Jurkat, Clone E6-1 (cell line): ENCODE data around the gene PLB1.

Source experiments
- DNase-seq: peaks from one replicate; pipeline ENCODE4 v3.0.0-alpha.2; 2011; ENCODE audit warnings: low read depth, low spot score
- H3K4me3 ChIP-seq: 2 replicates; pipeline ENCODE4 v1.5.1; 2011; ENCODE audit warnings: mild to moderate bottlenecking, low read length, control low read depth, moderate library complexity

The PLB1 gene

DNA sequence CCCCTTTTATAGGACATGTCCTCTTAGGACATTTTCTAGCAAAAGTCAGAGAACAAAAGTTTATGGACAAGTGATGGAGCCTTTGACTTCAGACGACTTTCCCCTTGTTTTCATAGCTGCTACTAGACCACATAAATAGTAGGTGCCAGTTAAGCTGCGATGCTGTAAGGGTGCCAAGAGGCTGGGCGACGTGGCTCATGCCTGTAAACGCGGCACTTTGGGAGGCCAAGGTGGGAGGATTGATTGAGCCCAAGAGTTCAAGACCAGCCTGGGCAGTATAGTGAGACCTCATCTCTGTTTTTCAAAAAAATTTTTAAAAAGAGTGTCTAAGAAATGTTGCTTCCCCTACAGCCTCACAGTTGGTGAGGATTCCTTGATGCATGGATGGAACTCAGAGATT, 2.2 kb upstream of the PLB1 start:
- no peak for DNase-seq
- H3K4me3 ChIP-seq = no peak overlapping the region

DNA sequence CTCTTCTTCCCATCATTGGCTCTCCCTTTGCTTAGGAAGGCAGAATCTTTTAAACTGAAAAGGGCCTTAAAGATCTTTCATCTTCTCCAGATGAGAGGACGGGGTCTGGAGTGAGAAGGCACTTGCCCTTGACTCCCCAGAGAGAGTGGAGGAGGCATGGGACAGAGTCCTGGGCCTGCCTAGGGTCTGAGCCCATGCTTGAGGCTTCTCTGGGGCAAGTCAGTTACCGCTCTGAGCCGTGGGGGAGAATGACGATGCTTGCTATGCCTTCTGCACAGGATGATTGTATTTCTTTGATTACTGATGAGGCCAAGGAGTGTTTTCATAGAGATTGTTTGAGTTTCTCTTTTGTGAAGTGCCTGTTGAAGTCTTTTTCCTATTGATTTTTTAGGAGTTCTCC, 921 bp downstream of the PLB1 start:
- H3K4me3 ChIP-seq = no peak overlapping the region
- no peak for DNase-seq

DNA sequence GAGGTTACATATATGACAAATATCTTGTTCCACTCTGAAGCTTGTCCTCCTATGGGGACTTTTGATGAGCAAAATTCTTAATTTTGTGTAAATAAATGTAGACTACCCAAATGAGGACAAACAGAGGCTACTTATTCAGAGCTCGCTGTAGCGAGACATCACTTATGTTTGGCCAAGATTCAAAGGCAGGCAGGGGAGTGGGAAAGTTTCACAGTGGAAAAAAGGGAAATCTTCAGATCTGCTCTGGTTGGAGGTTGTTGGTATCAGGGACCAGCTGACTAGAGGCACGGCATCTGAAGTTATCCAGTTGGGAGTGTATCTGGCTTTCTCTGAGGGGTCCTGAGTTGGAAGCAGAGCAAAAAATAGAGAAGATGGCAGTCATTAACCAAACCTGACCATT, 1.3 kb downstream of the PLB1 start:
- no peak for DNase-seq
- H3K4me3 ChIP-seq = no peak overlapping the region

DNA sequence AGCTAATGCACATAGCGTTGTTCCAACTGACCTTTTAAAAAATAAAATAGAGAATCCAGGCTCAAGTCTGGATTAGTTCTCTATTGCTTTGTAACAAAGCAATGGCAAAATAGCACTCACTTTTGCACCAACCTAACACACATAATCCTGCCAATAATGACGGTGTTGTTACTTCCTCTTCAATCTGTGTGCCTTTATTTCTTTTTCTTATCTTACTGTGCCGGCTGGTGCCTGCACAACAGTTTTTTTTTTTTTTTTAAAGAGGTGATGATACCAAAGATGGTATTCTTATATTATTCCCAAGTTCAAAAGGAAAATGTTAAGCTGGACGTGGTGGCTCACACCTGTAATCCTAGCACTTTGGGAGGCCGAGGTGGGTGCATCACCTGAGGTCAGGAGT, 3.4 kb downstream of the PLB1 start:
- DNase-seq = no peak

DNA sequence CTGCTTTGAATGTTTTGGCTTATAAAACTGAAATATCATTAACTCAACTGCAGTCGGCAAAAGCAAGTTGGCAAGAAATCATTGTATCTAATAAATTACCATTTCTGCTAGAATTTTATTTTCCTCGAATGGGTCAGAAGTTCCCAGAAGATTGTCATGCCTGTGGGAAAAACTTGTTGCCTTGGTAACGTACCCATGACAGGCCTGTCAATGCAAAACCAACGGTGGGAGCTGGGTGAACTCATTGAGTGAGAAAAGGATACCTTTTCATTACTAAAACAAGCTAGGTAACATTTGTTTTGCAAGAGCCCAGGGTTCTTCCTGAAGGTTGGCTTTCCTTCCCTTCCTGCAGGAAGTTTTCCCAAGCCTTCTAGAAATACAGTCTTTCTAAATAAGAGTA, 9.5 kb downstream of the PLB1 start:
- no peak overlapping the region for H3K4me3 ChIP-seq
- no peak for DNase-seq

More for the DNA sequence above, 3.4 kb downstream of the PLB1 start:
- no peak overlapping the region for H3K4me3 ChIP-seq

DNA sequence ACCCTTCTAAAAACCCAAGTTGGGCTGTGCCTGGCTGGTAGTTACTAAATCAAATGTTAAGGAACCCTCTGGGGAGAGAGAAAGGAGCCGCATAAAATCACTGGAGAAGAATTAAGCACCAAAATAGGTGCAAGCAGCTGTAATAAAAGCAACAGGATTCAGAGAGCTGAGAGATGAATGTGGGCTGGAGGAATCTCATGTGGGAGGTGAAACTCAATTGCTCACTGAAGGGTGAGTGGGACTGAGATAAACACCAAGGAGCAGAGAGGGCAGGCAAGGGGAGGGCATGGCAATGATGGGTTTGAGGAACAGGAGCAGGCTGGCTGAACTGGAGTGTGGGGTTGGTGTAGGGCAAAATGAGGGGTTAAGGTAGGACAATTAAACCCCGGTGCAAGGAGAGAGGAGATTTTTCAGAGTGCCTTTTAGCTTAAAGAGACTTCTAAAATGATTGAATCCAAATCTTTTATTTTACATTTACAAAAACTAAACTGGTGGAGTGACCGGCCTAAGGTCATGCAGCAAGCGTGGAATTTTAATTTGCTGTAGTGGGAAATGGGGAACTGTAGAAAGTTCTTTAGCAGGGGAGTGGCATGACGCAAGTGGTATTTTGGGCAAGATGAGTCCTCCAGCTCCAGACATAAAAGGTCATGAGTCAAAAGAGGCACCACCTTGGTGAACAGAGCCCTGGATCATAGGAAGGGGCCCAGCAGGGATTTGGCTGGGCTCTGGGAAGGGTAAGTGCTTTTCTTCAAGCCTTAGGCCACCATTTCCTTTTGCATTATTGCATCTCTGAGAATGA, 10.5 kb downstream of the PLB1 start:
- no peak for DNase-seq
- H3K4me3 ChIP-seq = no peak overlapping the region

DNA sequence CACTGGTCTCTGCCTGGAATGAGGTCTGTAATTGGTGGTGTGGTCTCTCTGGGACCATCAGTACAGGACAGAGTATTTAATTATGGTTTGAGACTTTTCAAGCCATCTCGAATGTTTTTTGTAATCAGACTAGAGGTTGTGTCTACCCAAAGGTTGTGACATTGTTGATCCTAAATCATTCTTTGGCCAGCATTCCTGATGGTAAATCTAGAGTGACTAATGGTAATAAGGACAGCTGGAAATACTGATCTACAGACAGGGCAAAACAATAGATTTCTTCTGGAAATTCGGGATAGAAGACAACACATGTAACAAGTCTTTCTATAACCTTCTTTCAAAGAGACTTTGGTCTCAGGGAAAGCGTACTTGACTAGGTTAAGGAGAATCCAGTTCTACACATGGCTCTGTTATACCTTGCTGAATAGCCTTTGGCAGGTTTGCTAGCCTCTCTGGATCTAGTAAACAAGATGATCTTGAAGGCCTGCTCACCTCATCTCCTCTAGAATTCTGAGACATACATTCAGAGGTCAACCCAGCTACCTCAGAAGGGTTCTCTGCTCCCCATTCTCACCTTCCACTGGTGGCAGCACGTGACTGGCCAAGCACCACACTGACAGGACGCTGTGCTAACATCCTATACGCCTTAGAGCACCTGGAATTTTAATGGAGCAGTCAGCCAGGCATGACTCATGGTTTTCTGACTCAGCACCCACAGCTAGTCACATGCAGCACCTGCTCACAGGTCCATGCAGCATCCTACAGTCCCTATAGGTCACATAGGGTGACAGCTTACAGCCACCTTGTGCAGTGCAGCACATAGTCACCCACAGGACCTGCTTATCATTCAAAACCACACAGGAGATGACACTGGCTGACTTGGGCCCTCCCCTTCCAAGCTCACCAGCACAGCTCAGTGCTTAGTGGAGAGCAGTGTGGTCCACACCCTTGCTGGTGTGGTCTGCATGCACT, 12.2 kb downstream of the PLB1 start:
- H3K4me3 ChIP-seq = no peak overlapping the region
- DNase-seq = no peak

DNA sequence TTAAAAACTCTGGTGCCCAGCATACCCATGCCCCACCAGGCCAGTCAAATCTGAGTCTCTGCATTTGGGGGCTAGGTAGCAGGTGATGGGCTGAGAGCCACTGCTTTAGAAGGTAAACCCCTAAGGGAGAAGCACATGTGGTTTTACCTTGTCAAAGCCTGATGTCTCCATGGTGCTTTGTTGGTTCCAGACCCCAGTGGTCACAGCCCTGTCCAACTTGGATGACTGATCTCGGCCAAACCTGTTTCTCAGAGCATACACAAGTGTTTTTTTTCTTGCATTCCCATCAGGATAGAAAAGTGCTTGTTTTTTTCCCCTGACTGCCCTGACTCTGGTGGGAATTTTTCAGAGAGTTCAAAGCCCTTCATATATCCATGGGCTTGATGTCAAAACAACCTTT, 13.5 kb downstream of the PLB1 start:
- DNase-seq = no peak
- no peak overlapping the region for H3K4me3 ChIP-seq

DNA sequence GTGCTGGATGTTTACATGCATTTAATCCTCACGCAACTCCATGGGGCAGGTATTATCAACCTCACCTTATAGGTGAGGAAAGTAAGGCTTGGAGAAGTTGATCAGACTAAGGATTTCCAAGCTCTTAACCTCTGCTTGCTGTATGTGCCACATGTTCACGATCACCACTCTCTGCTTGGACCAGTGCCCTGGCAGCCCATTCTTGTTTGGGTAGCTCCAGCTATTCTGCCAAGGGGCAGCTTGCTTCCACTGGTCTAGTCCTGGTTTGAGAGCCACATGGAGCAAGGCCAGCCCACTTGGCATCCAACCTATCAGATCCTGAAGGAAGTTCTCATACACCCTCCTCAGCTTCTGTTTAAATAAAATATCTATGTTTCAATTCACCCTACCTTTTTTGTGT, 14.3 kb downstream of the PLB1 start:
- no peak overlapping the region for H3K4me3 ChIP-seq
- DNase-seq = no peak

DNA sequence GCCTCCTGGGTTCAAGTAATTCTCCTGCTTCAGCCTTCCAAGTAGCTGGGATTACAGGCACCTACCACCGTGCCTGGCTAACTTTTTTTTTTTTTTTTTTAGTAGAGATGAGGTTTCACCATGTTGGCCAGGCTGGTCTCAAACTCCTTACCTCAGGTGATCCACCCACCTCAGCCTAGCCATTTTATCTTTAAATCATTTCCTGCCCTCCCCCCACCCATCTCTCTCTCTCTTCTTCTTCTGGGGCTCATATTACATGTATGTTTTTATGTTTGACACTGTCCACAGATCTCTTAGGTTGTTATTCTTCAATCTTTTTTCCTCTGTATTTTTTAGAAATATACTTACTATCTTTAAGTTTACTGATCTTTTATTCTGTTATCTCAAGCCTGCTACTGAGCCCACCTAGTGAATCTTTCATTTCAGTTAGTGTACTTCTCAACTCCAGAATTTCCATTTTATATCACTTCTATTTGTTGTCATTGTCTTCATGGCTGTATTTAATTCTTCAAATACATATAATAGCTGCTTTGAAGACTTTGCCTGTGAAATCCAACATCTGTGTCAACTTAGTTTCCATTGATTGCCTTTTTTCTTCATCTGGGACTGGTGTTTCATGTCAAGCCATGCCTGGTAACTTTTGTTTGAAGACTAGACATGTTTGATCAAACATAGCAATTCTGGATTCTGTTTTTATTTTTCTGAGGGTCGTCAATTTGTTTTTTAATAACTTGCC, 16.2 kb downstream of the PLB1 start:
- no peak overlapping the region for H3K4me3 ChIP-seq
- DNase-seq = no peak

DNA sequence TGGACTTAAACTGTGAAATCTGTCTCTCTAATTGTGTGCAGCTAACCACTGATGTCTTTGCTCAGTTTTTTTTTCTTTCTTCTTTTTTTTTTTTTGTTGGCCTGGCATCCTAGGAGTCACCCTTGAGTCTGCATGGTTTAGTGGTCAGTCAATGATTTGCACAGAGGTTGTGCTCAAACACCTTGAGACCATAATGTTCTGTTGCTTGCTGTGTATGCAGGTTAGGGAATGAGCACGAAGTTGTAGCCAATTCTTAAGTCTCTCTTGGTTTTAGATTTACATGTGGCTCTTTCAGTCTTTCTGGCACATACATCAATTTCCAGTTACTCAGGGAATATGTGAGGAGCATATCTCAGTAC, 16.7 kb downstream of the PLB1 start:
- H3K4me3 ChIP-seq = no peak overlapping the region
- no peak for DNase-seq

DNA sequence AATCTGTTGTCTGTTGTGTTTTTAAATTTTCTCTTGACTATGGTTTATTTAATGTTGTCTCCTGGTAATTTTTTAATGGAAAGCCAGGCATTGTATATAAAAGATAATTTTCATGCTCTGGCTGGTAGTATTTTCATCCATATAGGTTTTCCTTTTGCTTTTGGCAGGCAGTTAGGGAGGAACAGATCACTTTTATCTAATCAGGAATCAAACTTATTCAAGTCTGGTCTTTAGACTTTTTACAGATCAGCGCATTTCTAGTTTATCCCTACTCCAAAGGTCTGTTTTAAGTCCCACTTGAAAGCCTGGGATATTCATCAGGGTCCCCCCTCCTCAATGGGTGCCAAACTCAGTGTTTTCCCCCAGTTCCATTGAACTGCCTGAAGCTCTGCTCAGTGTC, 17.2 kb downstream of the PLB1 start:
- no peak for DNase-seq
- H3K4me3 ChIP-seq = no peak overlapping the region

DNA sequence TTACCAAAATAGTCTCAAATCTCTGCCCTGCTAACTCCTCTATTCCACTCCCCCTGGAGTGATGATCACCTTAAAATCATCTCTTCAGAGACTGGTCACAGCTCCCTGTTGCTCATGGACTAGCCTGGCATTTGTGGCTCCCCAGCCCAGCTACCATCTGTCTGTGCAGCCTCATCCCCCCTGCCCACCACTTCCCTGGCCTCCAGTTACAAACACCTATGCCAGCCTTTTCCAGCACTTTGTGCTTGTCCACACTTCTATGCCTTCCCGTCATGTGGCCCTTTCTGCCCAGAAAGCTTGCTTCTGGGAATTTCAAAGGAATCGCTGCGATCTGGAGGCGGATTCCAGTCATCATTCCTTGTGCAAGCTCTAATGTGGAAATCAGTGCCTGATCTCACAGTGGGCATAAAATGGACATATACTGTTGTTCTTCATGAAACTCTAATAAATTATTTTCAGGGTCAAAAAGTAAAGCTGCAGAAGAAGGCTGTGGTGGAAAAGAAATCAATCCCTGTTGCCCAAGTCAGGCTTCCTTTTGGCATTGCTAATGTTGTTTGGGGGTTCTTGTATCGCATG, 19.4 kb downstream of the PLB1 start:
- H3K4me3 ChIP-seq = no peak overlapping the region
- no peak for DNase-seq

DNA sequence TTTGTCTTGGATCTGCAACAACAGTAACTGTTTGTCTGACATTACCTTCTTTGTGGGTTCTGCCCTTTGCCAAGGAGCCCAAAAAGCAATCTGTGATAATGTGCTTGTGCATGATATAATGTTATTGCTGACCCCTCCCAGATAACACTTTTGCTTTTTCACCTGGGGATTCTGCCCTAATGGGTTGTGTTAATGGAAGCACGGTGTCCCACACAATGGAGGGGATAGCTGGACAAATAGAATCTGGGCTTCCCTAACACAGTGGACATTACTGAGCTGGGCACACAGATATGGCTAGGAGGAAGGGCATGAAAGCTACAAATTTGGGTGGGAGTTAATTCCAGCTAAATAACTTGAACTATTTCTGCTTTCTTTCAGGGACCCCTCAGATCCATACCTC, 20.6 kb downstream of the PLB1 start:
- no peak for DNase-seq
- no peak overlapping the region for H3K4me3 ChIP-seq

DNA sequence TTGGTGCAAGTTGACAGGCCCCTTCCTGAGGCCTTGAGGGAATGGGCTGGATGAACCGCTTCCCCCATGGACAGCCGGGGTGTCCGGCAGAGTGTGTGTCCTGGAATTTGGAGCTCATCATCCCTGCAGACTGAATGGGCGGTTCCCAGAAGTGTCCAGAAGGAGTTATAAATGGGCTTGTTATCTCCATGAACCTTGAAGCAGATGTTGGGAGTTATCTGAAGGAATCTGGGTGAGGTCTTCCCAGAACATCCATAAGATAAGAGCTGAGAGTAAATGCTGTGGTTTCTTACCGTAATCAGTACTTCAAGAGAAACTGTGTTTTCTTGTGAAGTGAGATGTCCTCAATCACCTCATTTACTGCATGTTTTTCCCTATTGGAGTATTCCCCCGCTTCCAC, 21.1 kb downstream of the PLB1 start:
- DNase-seq = no peak
- no peak overlapping the region for H3K4me3 ChIP-seq

DNA sequence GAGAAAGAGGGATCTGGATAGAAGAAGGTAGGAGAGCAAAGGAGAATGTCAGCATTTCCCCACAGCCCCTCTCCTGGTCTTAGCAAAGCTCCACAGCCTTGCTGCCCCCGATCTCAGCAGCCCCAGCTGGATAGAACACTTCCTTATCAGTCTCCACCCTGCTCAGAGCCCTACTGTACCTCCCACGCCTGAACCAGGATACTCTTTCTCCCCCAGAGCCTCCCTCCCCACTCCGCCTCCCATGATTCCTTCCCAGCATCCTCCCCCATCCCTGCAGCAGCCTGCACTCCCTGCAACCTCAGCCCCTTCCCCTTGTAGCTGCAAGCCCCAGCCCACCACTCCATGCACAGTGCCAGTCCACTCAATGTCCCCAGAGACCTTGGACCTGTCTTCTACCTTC, 25.8 kb downstream of the PLB1 start:
- H3K4me3 ChIP-seq = no peak overlapping the region
- no peak for DNase-seq

DNA sequence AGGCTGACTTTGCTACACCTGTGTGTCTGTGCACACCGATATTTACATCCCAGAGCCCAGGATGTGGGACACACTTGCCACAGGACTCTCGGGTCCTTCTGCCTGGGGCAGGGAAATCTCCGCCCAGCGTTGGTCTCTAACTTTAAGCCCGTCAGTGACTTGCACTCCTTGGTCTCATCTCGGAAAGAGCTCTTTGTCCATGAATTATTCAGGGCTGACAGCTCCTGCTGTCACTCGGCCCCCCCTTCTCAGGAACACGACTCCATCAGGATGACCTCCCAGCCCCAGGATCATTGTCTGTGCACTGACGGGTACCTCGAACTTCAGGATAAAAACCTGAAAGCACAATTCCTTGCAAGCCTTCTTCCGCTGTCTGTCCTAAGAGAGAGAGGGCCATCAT, 26.6 kb downstream of the PLB1 start:
- no peak for DNase-seq

DNA sequence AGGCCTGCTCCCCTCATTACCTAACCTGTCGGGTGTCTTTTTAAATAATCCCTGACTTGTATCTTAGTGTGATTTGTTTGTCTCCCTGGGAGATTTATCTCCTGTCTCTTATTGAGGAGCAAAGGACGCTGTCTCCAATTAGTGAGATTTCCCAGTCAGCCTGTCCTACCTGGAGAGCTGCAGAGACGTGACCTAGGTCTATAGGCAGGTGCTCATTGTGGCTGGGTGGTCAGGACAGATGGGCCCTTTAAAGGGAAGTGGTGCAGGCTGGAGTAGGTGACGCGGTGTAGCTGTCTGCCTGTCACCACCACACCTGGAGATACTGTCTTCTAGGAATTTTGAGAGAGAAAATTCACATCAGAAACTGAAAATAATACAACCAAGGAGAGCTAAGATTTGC, 28.0 kb downstream of the PLB1 start:
- no peak for DNase-seq
- H3K4me3 ChIP-seq = no peak overlapping the region

More for the DNA sequence above, 26.6 kb downstream of the PLB1 start:
- H3K4me3 ChIP-seq = no peak overlapping the region

DNA sequence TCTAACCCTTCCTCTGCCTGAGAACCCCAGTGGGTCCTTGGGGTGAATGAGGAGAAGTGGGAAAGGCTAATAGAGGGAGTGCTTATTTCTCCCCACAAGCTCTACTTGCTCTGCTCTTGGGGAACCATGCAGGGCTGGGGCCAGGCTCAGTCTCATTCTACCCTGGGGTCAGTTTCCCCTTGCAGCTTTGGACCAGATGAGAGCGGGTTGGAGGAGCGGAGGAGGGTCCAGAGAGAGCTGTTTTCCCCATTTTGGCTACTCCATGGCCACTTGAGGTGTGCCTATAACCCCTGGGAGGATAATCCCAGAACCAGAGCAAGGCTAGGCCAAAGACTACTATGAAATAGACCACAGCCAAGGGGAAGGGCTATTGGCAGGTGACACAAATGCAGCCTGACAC, 29.6 kb downstream of the PLB1 start:
- no peak for DNase-seq
- no peak overlapping the region for H3K4me3 ChIP-seq
